Astrocyte (in vitro differentiated cells and primary cell): Measurements from ENCODE around the gene NIT1. TPM values are rescaled to one million over a fixed set of nuclear protein-coding genes. Genes with fewer than 3 reads are reported as not detected.

Experiments
- DNase-seq: peaks from one replicate; pipeline ENCODE4 v3.0.0-alpha.2; 2010; ENCODE audit warnings: low read depth
- FAIRE-seq: peaks from 2 replicates; lab custom pipeline; 2011; peaks lifted over from hg19 to GRCh38; lab: Jason Lieb, UNC
- H2AFZ ChIP-seq: 2 replicates; pipeline ENCODE4 v1.6.0; 2012; ENCODE audit warnings: low read depth, low read length, inconsistent platforms
- H3K27ac ChIP-seq: 2 replicates; pipeline ENCODE4 v1.5.1; 2011; ENCODE audit warnings: low read depth, low read length, inconsistent platforms
- H3K27me3 ChIP-seq: 2 replicates; pipeline ENCODE4 v1.6.0; 2011; ENCODE audit warnings: low read length, inconsistent platforms; ENCODE audit not compliant: insufficient read depth
- H3K36me3 ChIP-seq: 2 replicates; pipeline ENCODE4 v1.5.1; 2011; ENCODE audit warnings: low read length, inconsistent platforms; ENCODE audit not compliant: insufficient read depth
- H3K4me1 ChIP-seq: 2 replicates; pipeline ENCODE4 v1.5.1; 2011; ENCODE audit warnings: low read length, inconsistent platforms; ENCODE audit not compliant: insufficient read depth
- H3K4me2 ChIP-seq: 2 replicates; pipeline ENCODE4 v1.6.0; 2012; ENCODE audit warnings: low read length, inconsistent platforms
- H3K4me3 ChIP-seq: 2 replicates; pipeline ENCODE4 v1.5.1; 2011; ENCODE audit warnings: low read depth, mild to moderate bottlenecking, low read length, inconsistent platforms; ENCODE audit not compliant: insufficient read depth
- H3K79me2 ChIP-seq: 2 replicates; pipeline ENCODE4 v1.6.0; 2012; ENCODE audit warnings: mild to moderate bottlenecking, low read length, inconsistent platforms; ENCODE audit not compliant: insufficient read depth
- H3K9ac ChIP-seq: 2 replicates; pipeline ENCODE4 v1.6.0; 2012; ENCODE audit warnings: mild to moderate bottlenecking, low read length, inconsistent platforms
- H3K9me3 ChIP-seq: 2 replicates; pipeline ENCODE4 v1.5.1; 2012; ENCODE audit warnings: low read depth, mild to moderate bottlenecking, low read length, inconsistent platforms; ENCODE audit not compliant: insufficient read depth
- H4K20me1 ChIP-seq: 2 replicates; pipeline ENCODE4 v1.6.0; 2012; ENCODE audit warnings: low read length, inconsistent platforms; ENCODE audit not compliant: insufficient read depth
- H3K27ac Mint-ChIP-seq: one replicate; pipeline ENCODE4 v1.8.0; 2021; ENCODE audit warnings: mild to moderate bottlenecking, mixed read lengths; ENCODE audit not compliant: unreplicated experiment
- H3K27me3 Mint-ChIP-seq: one replicate; pipeline ENCODE4 v1.8.0; 2021; ENCODE audit warnings: low read depth, mixed read lengths; ENCODE audit not compliant: unreplicated experiment
- H3K36me3 Mint-ChIP-seq: one replicate; pipeline ENCODE4 v1.8.0; 2021; ENCODE audit warnings: low read depth, mixed read lengths; ENCODE audit not compliant: unreplicated experiment
- H3K4me1 Mint-ChIP-seq: one replicate; pipeline ENCODE4 v1.8.0; 2021; ENCODE audit warnings: low read depth, mixed read lengths; ENCODE audit not compliant: unreplicated experiment
- H3K4me3 Mint-ChIP-seq: one replicate; pipeline ENCODE4 v1.8.0; 2021; ENCODE audit warnings: mild to moderate bottlenecking, moderate library complexity, mixed read lengths; ENCODE audit not compliant: unreplicated experiment
- H3K9me3 Mint-ChIP-seq: one replicate; pipeline ENCODE4 v1.8.0; 2021; ENCODE audit warnings: mild to moderate bottlenecking, mixed read lengths; ENCODE audit not compliant: unreplicated experiment
- EZH2 ChIP-seq: IDR thresholded peaks from 2 replicates; pipeline ENCODE4 v1.6.1; 2012; ENCODE audit warnings: mild to moderate bottlenecking, low read length, inconsistent platforms; ENCODE audit not compliant: insufficient read depth
- total RNA-seq: library from RNA; stranded (reverse); gene quantifications from 2 replicates; pipeline ENCODE4 v1.2.1, GENCODE V29; 2021
- TF ChIP-seq, protein P1 (sequence below): IDR thresholded peaks from 2 replicates; pipeline ENCODE4 v1.5.1; 2011; ENCODE audit warnings: low read depth, mild to moderate bottlenecking, inconsistent platforms, low read length, moderate library complexity; ENCODE audit not compliant: insufficient read depth

Gene NIT1
- total RNA-seq, 1 donor from 2014 or later, result 25.9 TPM

DNA sequence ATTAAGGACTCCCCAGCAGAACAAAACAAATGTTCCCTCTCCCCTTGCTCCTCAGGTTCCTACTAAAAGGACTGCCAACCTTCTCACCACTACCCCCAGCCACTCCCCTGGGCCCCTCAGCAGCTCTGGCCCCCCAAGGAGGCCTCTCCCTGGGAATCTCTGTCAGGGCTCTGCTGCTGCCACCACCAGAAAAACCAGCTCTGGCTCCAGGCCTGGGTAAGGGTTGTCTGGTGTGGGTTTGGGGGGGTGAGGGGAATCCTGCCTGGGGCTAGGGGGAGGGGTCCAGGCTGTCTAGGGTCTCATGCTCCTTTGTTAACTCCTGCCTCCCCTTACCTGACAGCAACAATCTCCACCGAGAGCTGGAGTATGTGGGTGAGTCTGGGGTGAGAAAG is 33.3 kb upstream of the NIT1 start:
- no peak for FAIRE-seq
- H3K27ac Mint-ChIP-seq, result peak overlapping the region; percentile 89

DNA sequence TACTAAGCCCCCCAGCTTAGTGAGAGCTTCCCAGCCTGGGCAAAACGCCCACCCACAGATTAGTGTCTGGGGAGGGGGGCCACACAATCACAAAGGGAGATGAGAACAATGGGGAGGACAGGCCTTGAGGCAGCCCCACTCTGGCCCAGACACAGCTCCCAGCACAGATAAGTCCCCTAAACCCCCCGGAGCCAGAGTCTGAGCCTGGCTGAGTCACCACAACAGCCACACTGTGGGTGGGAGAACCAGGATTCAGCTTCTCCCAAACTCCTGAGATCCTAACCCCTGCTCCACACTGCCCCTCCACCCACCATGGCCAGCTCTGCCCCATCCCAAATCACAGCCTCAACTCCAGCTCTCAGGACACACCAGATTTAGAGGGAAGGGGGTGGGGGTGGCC is 32.7 kb upstream of the NIT1 start:
- H3K4me3 Mint-ChIP-seq, result peak overlapping the region; percentile 50
- H3K4me2 ChIP-seq, result peak overlapping the region; percentile 36
- TF ChIP-seq, protein P1, sequence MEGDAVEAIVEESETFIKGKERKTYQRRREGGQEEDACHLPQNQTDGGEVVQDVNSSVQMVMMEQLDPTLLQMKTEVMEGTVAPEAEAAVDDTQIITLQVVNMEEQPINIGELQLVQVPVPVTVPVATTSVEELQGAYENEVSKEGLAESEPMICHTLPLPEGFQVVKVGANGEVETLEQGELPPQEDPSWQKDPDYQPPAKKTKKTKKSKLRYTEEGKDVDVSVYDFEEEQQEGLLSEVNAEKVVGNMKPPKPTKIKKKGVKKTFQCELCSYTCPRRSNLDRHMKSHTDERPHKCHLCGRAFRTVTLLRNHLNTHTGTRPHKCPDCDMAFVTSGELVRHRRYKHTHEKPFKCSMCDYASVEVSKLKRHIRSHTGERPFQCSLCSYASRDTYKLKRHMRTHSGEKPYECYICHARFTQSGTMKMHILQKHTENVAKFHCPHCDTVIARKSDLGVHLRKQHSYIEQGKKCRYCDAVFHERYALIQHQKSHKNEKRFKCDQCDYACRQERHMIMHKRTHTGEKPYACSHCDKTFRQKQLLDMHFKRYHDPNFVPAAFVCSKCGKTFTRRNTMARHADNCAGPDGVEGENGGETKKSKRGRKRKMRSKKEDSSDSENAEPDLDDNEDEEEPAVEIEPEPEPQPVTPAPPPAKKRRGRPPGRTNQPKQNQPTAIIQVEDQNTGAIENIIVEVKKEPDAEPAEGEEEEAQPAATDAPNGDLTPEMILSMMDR, result no peak
- TF ChIP-seq EZH2, result no peak
- H3K27ac ChIP-seq, result peak overlapping the region; percentile 10
- H3K9me3 ChIP-seq, result no peaks in the 10 kb centered on the region
- H4K20me1 ChIP-seq, result no peaks in the 10 kb centered on the region
- H3K27ac Mint-ChIP-seq, result peak overlapping the region; percentile 89
- H3K27me3 ChIP-seq, result no peaks in the 10 kb centered on the region
- peaks cover 69% of the 10 kb centered on the region for H3K4me1 Mint-ChIP-seq
- peaks cover 3% of the 10 kb centered on the region for H3K9me3 Mint-ChIP-seq
- no peaks in the 10 kb centered on the region for H3K79me2 ChIP-seq
- H3K36me3 Mint-ChIP-seq, result no peaks in the 10 kb centered on the region
- no peak overlapping the region for H3K9ac ChIP-seq
- DNase-seq (no peak), FAIRE-seq (no peak)
- peak overlapping the region; percentile 56 for H2AFZ ChIP-seq
- H3K4me3 ChIP-seq, result no peak overlapping the region
- H3K27me3 Mint-ChIP-seq, result no peaks in the 10 kb centered on the region
- peaks cover 35% of the 10 kb centered on the region for H3K4me1 ChIP-seq
- H3K36me3 ChIP-seq, result no peaks in the 10 kb centered on the region

More for the DNA sequence above, 33.3 kb upstream of the NIT1 start:
- Histone ChIP-seq H3K9me3 (no peaks in the 10 kb centered on the region), H3K9ac (no peak overlapping the region), H3K27me3 (no peaks in the 10 kb centered on the region), H3K4me3 (no peak overlapping the region), H3K4me1 (peaks cover 35% of the 10 kb centered on the region), H4K20me1 (no peaks in the 10 kb centered on the region), H3K4me2 (peak overlapping the region; percentile 36), H3K79me2 (no peaks in the 10 kb centered on the region), H3K36me3 (no peaks in the 10 kb centered on the region), H2AFZ (no peak overlapping the region), H3K27ac (peak overlapping the region; percentile 10)
- peaks cover 71% of the 10 kb centered on the region for H3K4me1 Mint-ChIP-seq
- no peaks in the 10 kb centered on the region for H3K36me3 Mint-ChIP-seq
- TF ChIP-seq EZH2, result no peak
- TF ChIP-seq, protein P1, result no peak
- peaks cover 3% of the 10 kb centered on the region for H3K9me3 Mint-ChIP-seq
- no peak overlapping the region for H3K4me3 Mint-ChIP-seq
- H3K27me3 Mint-ChIP-seq, result no peaks in the 10 kb centered on the region
- no peak for DNase-seq

DNA sequence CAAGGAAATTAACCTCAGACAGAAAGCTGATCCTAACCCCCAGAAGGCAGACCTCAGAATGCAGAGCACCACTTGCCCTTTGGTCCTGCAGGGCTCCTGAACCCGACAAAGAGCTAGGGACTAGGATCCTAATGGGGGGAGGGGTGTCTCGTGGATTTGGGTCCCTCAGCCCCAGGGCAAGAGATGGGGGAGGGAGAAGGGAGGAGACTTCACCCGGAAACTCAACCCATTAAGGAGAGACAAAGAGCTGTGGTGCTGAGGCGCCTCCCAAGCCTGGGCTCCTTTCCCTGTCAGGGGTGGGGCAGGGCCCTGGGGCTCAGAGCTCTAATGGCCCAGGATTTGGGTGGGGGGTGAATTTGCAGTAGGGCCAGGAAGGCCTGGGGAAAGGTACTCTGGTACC is 31.4 kb upstream of the NIT1 start:
- Histone ChIP-seq H3K79me2 (no peaks in the 10 kb centered on the region), H2AFZ (no peak overlapping the region), H3K27me3 (no peaks in the 10 kb centered on the region), H3K4me3 (no peak overlapping the region), H3K9ac (no peak overlapping the region), H3K27ac (no peak overlapping the region), H4K20me1 (no peaks in the 10 kb centered on the region), H3K36me3 (no peaks in the 10 kb centered on the region), H3K4me1 (peaks cover 29% of the 10 kb centered on the region), H3K4me2 (no peak overlapping the region), H3K9me3 (no peaks in the 10 kb centered on the region)
- no peak for TF ChIP-seq EZH2
- TF ChIP-seq, protein P1, result no peak
- H3K9me3 Mint-ChIP-seq, result peaks cover 3% of the 10 kb centered on the region
- no peak overlapping the region for H3K27ac Mint-ChIP-seq
- no peak overlapping the region for H3K4me3 Mint-ChIP-seq
- no peak for FAIRE-seq
- H3K4me1 Mint-ChIP-seq, result peaks cover 57% of the 10 kb centered on the region
- no peak for DNase-seq
- no peaks in the 10 kb centered on the region for H3K36me3 Mint-ChIP-seq
- no peaks in the 10 kb centered on the region for H3K27me3 Mint-ChIP-seq
